GM23338 (cell line): Measurements from ENCODE around the gene BMP5. TPM values are rescaled to one million over a fixed set of nuclear protein-coding genes. Genes with fewer than 3 reads are reported as not detected.

ENCODE experiments used
- ATAC-seq: fragments of 200-7000 bp; cut with Tn5 transposase; 3 replicates; pipeline ENCODE4 v1.9.1; 2020
- DNase-seq: peaks from one replicate; pipeline ENCODE4 v3.0.0-alpha.2; 2015; ENCODE audit warnings: low spot score
- H2AFZ ChIP-seq: fragments of 200-600 bp; sonication (generic); 2 replicates; pipeline ENCODE4 v1.8.0; 2016; ENCODE audit warnings: antibody characterized with exemption, mild to moderate bottlenecking, moderate library complexity
- H3F3A ChIP-seq: fragments of 200-600 bp; sonication (generic); replicated peaks from 2 replicates; pipeline ENCODE4 v1.8.0; 2017; ENCODE audit warnings: antibody characterized with exemption, mixed run types, low read depth
- H3K27ac ChIP-seq: fragments of 200-600 bp; sonication (generic); 2 replicates; pipeline ENCODE4 v1.6.1; 2016; ENCODE audit warnings: low read depth
- H3K27me3 ChIP-seq: fragments of 200-600 bp; sonication (generic); 2 replicates; pipeline ENCODE4 v1.8.0; 2016; ENCODE audit warnings: mild to moderate bottlenecking, mixed run types, moderate library complexity; ENCODE audit not compliant: insufficient read depth
- H3K36me3 ChIP-seq: fragments of 200-600 bp; sonication (generic); 2 replicates; pipeline ENCODE4 v1.8.0; 2016; ENCODE audit warnings: mild to moderate bottlenecking; ENCODE audit not compliant: insufficient read depth
- H3K4me1 ChIP-seq: fragments of 200-600 bp; sonication (generic); 2 replicates; pipeline ENCODE4 v1.8.0; 2016; ENCODE audit warnings: mild to moderate bottlenecking, moderate library complexity; ENCODE audit not compliant: insufficient read depth
- H3K4me2 ChIP-seq: fragments of 200-600 bp; sonication (generic); 2 replicates; pipeline ENCODE4 v1.7.1; 2017; ENCODE audit warnings: mixed run types
- H3K4me3 ChIP-seq: fragments of 200-600 bp; sonication (generic); 2 replicates; pipeline ENCODE4 v1.6.1; 2016; ENCODE audit warnings: mixed run types
- H3K79me2 ChIP-seq: fragments of 200-600 bp; sonication (generic); replicated peaks from 2 replicates; pipeline ENCODE4 v1.8.0; 2017; ENCODE audit warnings: mild to moderate bottlenecking; ENCODE audit not compliant: insufficient read depth
- H3K9me2 ChIP-seq: fragments of 200-600 bp; sonication (generic); 2 replicates; pipeline ENCODE4 v1.8.0; 2017; ENCODE audit not compliant: insufficient read depth
- H4K20me1 ChIP-seq: fragments of 200-600 bp; sonication (generic); replicated peaks from 2 replicates; pipeline ENCODE4 v1.8.0; 2017; ENCODE audit warnings: mild to moderate bottlenecking; ENCODE audit not compliant: insufficient read depth
- H3K27ac Mint-ChIP-seq: 2 replicates; pipeline ENCODE4 v1.8.0; 2020; ENCODE audit warnings: inconsistent platforms, mild to moderate bottlenecking, moderate library complexity, mixed read lengths
- H3K27me3 Mint-ChIP-seq: 3 replicates; pipeline ENCODE4 v1.8.0; 2022; ENCODE audit warnings: low read depth, mild to moderate bottlenecking, moderate library complexity, mixed read lengths, inconsistent platforms; ENCODE audit not compliant: insufficient read depth, poor library complexity
- H3K36me3 Mint-ChIP-seq: 3 replicates; pipeline ENCODE4 v1.8.0; 2021; ENCODE audit warnings: low read depth, mild to moderate bottlenecking, inconsistent platforms, moderate library complexity, mixed read lengths
- H3K4me1 Mint-ChIP-seq: 3 replicates; pipeline ENCODE4 v1.8.0; 2020; ENCODE audit warnings: mild to moderate bottlenecking, inconsistent platforms, mixed read lengths
- H3K4me3 Mint-ChIP-seq: 3 replicates; pipeline ENCODE4 v1.8.0; 2021; ENCODE audit warnings: moderate library complexity, mild to moderate bottlenecking, inconsistent platforms, mixed read lengths
- H3K9me3 Mint-ChIP-seq: 3 replicates; pipeline ENCODE4 v1.8.0; 2020; ENCODE audit warnings: moderate library complexity, mild to moderate bottlenecking, inconsistent platforms, mixed read lengths
- CREB1 ChIP-seq: fragments of 250-450 bp; sonication (Bioruptor Pico); IDR thresholded peaks from 2 replicates; pipeline ENCODE4 v1.5.0; 2020; ENCODE audit warnings: low read depth, mild to moderate bottlenecking, moderate library complexity
- CTCF ChIP-seq, 2 experiments: fragments of 200-600 bp in 1 of 2; sonication (generic) in 1 of 2; conservative IDR thresholded peaks; 2 replicates each; pipeline versions ENCODE4 v1.5.1 to v1.6.1; 2016 to 2017; ENCODE audit warnings: antibody characterized with exemption in 2 of 2, low read depth in 2 of 2, mild to moderate bottlenecking in 2 of 2, moderate library complexity in 1 of 2
- ETS1 ChIP-seq: IDR thresholded peaks from 2 replicates; pipeline ENCODE4 v1.6.1; 2016; ENCODE audit warnings: antibody characterized with exemption
- EZH2 ChIP-seq: fragments of 200-600 bp; sonication (generic); IDR thresholded peaks from one replicate; pipeline ENCODE4 v1.8.0; 2017; ENCODE audit warnings: antibody characterized with exemption, mild to moderate bottlenecking, low read depth; ENCODE audit not compliant: unreplicated experiment
- EZH2phosphoT487 ChIP-seq: fragments of 200-600 bp; sonication (generic); IDR thresholded peaks from one replicate; pipeline ENCODE4 v1.8.1; 2018; ENCODE audit warnings: antibody characterized with exemption; ENCODE audit not compliant: unreplicated experiment
- JUNB ChIP-seq: IDR thresholded peaks from one replicate; pipeline ENCODE4 v1.6.1; 2016; ENCODE audit warnings: antibody characterized with exemption; ENCODE audit not compliant: unreplicated experiment
- NANOG ChIP-seq: IDR thresholded peaks from 2 replicates; pipeline ENCODE4 v1.6.1; 2016; ENCODE audit warnings: antibody characterized with exemption, borderline replicate concordance
- POLR2AphosphoS5 ChIP-seq: IDR thresholded peaks from 2 replicates; pipeline ENCODE4 v1.6.1; 2016; ENCODE audit warnings: antibody characterized with exemption, low read depth
- REST ChIP-seq: IDR thresholded peaks from one replicate; pipeline ENCODE4 v1.6.1; 2018; ENCODE audit warnings: antibody characterized with exemption; ENCODE audit not compliant: unreplicated experiment
- STAT1 ChIP-seq: IDR thresholded peaks from one replicate; pipeline ENCODE4 v1.6.1; 2016; ENCODE audit warnings: antibody characterized with exemption; ENCODE audit not compliant: unreplicated experiment
- ZNF114 ChIP-seq: fragments of 250-450 bp; sonication (Bioruptor Pico); IDR thresholded peaks from 2 replicates; pipeline ENCODE4 v1.5.0; 2020; ENCODE audit warnings: mild to moderate bottlenecking, moderate library complexity
- ZNF331 ChIP-seq: fragments of 250-450 bp; sonication (Bioruptor Pico); IDR thresholded peaks from 2 replicates; pipeline ENCODE4 v1.5.0; 2020; ENCODE audit warnings: low read depth, mild to moderate bottlenecking, moderate library complexity
- ZNF462 ChIP-seq: fragments of 250-450 bp; sonication (Bioruptor Pico); IDR thresholded peaks from 2 replicates; pipeline ENCODE4 v1.5.0; 2020; ENCODE audit warnings: mild to moderate bottlenecking, moderate library complexity
- polyA plus RNA-seq: library from polyadenylated mRNA; unstranded; fragments of >200 nt; fragmentation: Nextera tagmentation; extraction: Ambion mirVana; gene quantifications from 2 replicates; pipeline ENCODE4 v1.2.1, GENCODE V29; 2016
- total RNA-seq: library from RNA; depleted of rRNA; stranded (reverse); fragments of >200 nt; shearing (Covaris generic); gene quantifications from 2 replicates; pipeline ENCODE4 v1.2.3, GENCODE V29; 2014

Gene BMP5
- total and polyA plus RNA-seq, 2 experiments from 2014 or later = 0.06 to 0.07 TPM

- TF ChIP-seq STAT1 = no peak
- TF ChIP-seq POLR2AphosphoS5 = no peak
These were observed 99.3 kb downstream of the BMP5 start (continued) for GRCh38 chr6:55776113-55776512.

DNA sequence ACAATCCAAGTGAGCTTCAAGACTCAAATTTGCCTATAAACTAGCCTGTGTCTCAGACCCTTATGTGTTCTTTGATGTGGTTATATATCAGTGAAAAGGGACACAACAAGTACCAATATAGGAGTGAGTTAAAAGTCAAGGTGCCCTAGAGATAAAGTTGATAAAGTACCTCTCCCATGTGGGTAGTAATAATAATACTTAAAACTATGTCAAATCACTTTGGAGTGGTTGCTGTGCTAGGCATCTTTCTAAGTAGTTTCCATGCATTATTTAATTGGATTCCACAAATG lies 100.4 kb downstream of the BMP5 start:
- Histone ChIP-seq H3K4me3 (no peak overlapping the region), H3K27me3 (no peaks in the 10 kb centered on the region), H3K27ac (no peak overlapping the region), H2AFZ (0 out of 2 replicates have a peak overlapping the region, but pooled peaks have one; percentile 4), H3K9me2 (no peaks in the 10 kb centered on the region; the same call in 1 of the 2 replicates), H3K4me1 (peaks cover 11% of the 10 kb centered on the region), H3K4me2 (peak overlapping the region; percentile 6; the same call in 1 of the 2 replicates), H3K36me3 (no peaks in the 10 kb centered on the region), H3K79me2 (no peaks in the 10 kb centered on the region), H4K20me1 (no peaks in the 10 kb centered on the region), H3F3A (no peaks in the 10 kb centered on the region)
- peaks cover 16% of the 10 kb centered on the region; the same call in 2 of the 3 replicates for H3K4me1 Mint-ChIP-seq
- H3K4me3 Mint-ChIP-seq = no peak overlapping the region
- no peak overlapping the region; the same call in 1 of the 2 replicates for H3K27ac Mint-ChIP-seq
- H3K9me3 Mint-ChIP-seq = no peaks in the 10 kb centered on the region
- ATAC-seq (no peak), DNase-seq (no peak)
- H3K36me3 Mint-ChIP-seq = no peaks in the 10 kb centered on the region
- TF ChIP-seq POLR2AphosphoS5 = no peak
- no peak for TF ChIP-seq CREB1 (CRISPR knock-in tag)
- TF ChIP-seq EZH2 = no peak
- no peak for TF ChIP-seq NANOG
- TF ChIP-seq EZH2phosphoT487 = no peak
- TF ChIP-seq ETS1 = no peak
- TF ChIP-seq JUNB = no peak
- TF ChIP-seq REST = no peak
- no peak for TF ChIP-seq ZNF462
- TF ChIP-seq STAT1 = no peak
- no peak for TF ChIP-seq CTCF (conservative IDR thresholded peaks at IDR 0.05; ENCODE audit: low read depth in 2 of 2)
- no peak for TF ChIP-seq ZNF331 (CRISPR knock-in tag)
- TF ChIP-seq ZNF114 (CRISPR knock-in tag) = no peak
- H3K27me3 Mint-ChIP-seq = no peaks in the 10 kb centered on the region
